Right lobe of liver (tissue), 4 donors: Measurements from ENCODE around the gene ZNF579.

Source experiments
- POLR2A ChIP-seq: fragments of 450-650 bp; IDR thresholded peaks from one replicate; pipeline ENCODE4 v1.6.1; 2017; ENCODE audit warnings: antibody characterized with exemption, mild to moderate bottlenecking
- TF ChIP-seq, protein P1 (sequence below), 4 donors: fragments of 200-600 bp in 3 of 4; fragments of 450-650 bp in 1 of 4; IDR thresholded peaks; one replicate each; pipeline versions ENCODE4 v1.5.1 to v1.8.0; 2016 to 2022; ENCODE audit warnings: antibody characterized with exemption in 4 of 4, mild to moderate bottlenecking in 2 of 4
- donor health status: DM: no; HTN: no; CAD: no.
- donor health status: DM: no; HTN: no; CAD: no.
- donor health status: DM: no; HTN: yes; CAD: no.

DNA sequence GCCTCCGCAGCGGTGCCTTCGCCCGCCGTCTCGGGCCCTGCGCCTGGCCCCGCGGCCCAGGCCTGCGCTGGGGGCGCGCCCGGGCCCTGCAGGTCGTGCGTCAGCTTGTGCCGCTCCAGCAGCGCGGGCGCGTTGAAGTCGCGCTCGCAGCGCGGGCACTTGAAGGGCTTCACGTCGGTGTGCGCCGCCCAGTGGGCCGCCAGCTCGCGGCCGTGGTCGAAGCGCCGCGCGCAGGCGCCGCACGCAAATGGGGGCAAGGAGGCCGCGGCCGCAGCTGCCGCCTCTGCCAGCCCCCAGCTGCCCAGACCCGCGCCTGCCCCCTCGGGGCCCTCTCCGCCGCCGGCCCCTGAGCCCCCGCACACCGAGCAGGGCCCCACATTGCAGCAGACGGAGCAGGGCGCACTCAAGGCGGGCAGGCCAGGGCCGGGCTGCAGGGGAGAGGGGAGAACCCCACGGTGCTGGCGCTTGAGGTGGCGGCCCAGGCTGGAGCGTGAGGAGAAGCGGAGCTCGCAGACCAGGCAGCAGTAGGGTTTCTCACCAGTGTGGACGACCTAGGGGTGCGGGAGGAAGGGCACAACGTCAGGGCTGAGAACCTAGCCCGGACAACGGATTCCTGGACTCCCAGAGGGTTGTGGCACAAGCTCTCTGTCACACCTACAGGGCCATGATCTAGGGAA lies 12.6 kb upstream of the ZNF579 start:
- TF ChIP-seq, protein P1, sequence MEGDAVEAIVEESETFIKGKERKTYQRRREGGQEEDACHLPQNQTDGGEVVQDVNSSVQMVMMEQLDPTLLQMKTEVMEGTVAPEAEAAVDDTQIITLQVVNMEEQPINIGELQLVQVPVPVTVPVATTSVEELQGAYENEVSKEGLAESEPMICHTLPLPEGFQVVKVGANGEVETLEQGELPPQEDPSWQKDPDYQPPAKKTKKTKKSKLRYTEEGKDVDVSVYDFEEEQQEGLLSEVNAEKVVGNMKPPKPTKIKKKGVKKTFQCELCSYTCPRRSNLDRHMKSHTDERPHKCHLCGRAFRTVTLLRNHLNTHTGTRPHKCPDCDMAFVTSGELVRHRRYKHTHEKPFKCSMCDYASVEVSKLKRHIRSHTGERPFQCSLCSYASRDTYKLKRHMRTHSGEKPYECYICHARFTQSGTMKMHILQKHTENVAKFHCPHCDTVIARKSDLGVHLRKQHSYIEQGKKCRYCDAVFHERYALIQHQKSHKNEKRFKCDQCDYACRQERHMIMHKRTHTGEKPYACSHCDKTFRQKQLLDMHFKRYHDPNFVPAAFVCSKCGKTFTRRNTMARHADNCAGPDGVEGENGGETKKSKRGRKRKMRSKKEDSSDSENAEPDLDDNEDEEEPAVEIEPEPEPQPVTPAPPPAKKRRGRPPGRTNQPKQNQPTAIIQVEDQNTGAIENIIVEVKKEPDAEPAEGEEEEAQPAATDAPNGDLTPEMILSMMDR (IDR thresholded peaks at IDR 0.05), result no peak
- no peak for TF ChIP-seq POLR2A
